GM12878 (cell line): Measurements from ENCODE around the gene NEBL. TPM values are rescaled to one million over a fixed set of nuclear protein-coding genes. Genes with fewer than 3 reads are reported as not detected.

ENCODE experiments used
- ATAC-seq: fragments of 200-7000 bp; cut with Tn5 transposase; 3 replicates; pipeline ENCODE4 v1.9.1; 2020; ENCODE audit warnings: mild to moderate bottlenecking, moderate library complexity
- BruUV-seq: library from RNA; stranded (reverse); fragments of 400-500 nt; replicated peaks from 2 replicates; lab custom pipeline; 2021; lab: Mats Ljungman, UMichigan
- CTCF ChIA-PET: fragments of 300-600 bp; sonication (Branson Sonifier 250); formaldehyde crosslinking; extraction: SDS; loops from one replicate; lab custom pipeline; 2021; ENCODE audit warnings: inconsistent platforms; lab: Yijun Ruan, JAX
- POLR2A ChIA-PET: fragments of 350-600 bp; formaldehyde crosslinking; extraction: SDS; loops from one replicate; lab custom pipeline; 2021; ENCODE audit warnings: inconsistent platforms; lab: Charles Lee
- RAD21 ChIA-PET: fragments of 300-600 bp; sonication (Branson Sonifier 250); formaldehyde crosslinking; loops from one replicate; lab custom pipeline; 2023; ENCODE audit warnings: antibody characterized with exemption; ENCODE audit not compliant: unreplicated experiment; lab: Charles Lee
- SMC1A ChIA-PET: fragments of 300-600 bp; sonication (Branson Sonifier 250); formaldehyde crosslinking; loops from one replicate; lab custom pipeline; 2023; ENCODE audit not compliant: unreplicated experiment, uncharacterized antibody; lab: Charles Lee
- DNase-seq: peaks from one replicate; pipeline ENCODE4 v3.0.0-alpha.2; 2011; ENCODE audit warnings: low read depth, low spot score
- FAIRE-seq: peaks from 3 replicates; lab custom pipeline; 2011; peaks lifted over from hg19 to GRCh38; lab: Jason Lieb, UNC
- H2AFZ ChIP-seq: 2 replicates; pipeline ENCODE4 v1.6.0; 2011; ENCODE audit warnings: low read depth, low read length, control low read depth; ENCODE audit not compliant: control insufficient read depth
- H3K27ac ChIP-seq: 2 replicates; pipeline ENCODE4 v1.5.1; 2011; ENCODE audit warnings: control low read depth; ENCODE audit not compliant: control insufficient read depth, insufficient read depth
- H3K27me3 ChIP-seq, 2 experiments: replicated peaks in 1 of 2; 2 replicates each; pipeline versions ENCODE4 v1.6.0 to v1.6.1; 2011; ENCODE audit warnings: low read length in 1 of 2; ENCODE audit not compliant: control insufficient read depth in 2 of 2, insufficient read depth in 2 of 2
- H3K36me3 ChIP-seq, 2 experiments: 2 replicates each; pipeline ENCODE4 v1.5.1; 2011; ENCODE audit warnings: low read length in 1 of 2; ENCODE audit not compliant: control insufficient read depth in 2 of 2, insufficient read depth in 2 of 2
- H3K4me1 ChIP-seq: 2 replicates; pipeline ENCODE4 v1.6.1; 2011; ENCODE audit warnings: mild to moderate bottlenecking, low read length, moderate library complexity, mixed read lengths; ENCODE audit not compliant: control insufficient read depth, insufficient read depth
- H3K4me2 ChIP-seq: 2 replicates; pipeline ENCODE4 v1.6.0; 2011; ENCODE audit warnings: control low read depth; ENCODE audit not compliant: control insufficient read depth, insufficient read depth
- H3K4me3 ChIP-seq: fragments of 200-600 bp; sonication (generic); 2 replicates; pipeline ENCODE4 v1.5.1; 2016
- H3K79me2 ChIP-seq: 2 replicates; pipeline ENCODE4 v1.6.0; 2011; ENCODE audit warnings: low read length; ENCODE audit not compliant: control insufficient read depth, insufficient read depth
- H3K9ac ChIP-seq: 2 replicates; pipeline ENCODE4 v1.8.0; 2011; ENCODE audit warnings: low read length, control low read depth, mixed read lengths; ENCODE audit not compliant: control insufficient read depth, insufficient read depth
- H3K9me3 ChIP-seq: replicated peaks from 3 replicates; pipeline ENCODE4 v1.5.1; 2011; ENCODE audit warnings: mild to moderate bottlenecking, low read length; ENCODE audit not compliant: control insufficient read depth, insufficient read depth
- H4K20me1 ChIP-seq: 2 replicates; pipeline ENCODE4 v1.6.0; 2011; ENCODE audit not compliant: control insufficient read depth, insufficient read depth
- BCL11A ChIP-seq: IDR thresholded peaks from 2 replicates; pipeline ENCODE4 v1.6.1; 2011; ENCODE audit warnings: low read depth, low read length
- CEBPB ChIP-seq, 2 experiments: fragments of 150-350 bp in 1 of 2; IDR thresholded peaks; 2 replicates each; pipeline ENCODE4 v1.6.1; 2012 to 2014; ENCODE audit warnings: low read depth in 2 of 2, low read length in 2 of 2, borderline replicate concordance in 1 of 2, inconsistent platforms in 1 of 2
- CHD1 ChIP-seq: IDR thresholded peaks from 2 replicates; pipeline ENCODE4 v1.6.1; 2012; ENCODE audit warnings: low read depth, low read length, improper control_type of control experiment
- CHD2 ChIP-seq: IDR thresholded peaks from 2 replicates; pipeline ENCODE4 v1.6.1; 2011; ENCODE audit warnings: low read depth, low read length, improper control_type of control experiment, borderline replicate concordance
- FOS ChIP-seq: IDR thresholded peaks from 3 replicates; pipeline ENCODE4 v1.6.1; 2011; ENCODE audit warnings: borderline replicate concordance; ENCODE audit not compliant: insufficient read length; ENCODE audit errors: extremely low read depth
- HDAC6 ChIP-seq: fragments of 200-600 bp; sonication (generic); IDR thresholded peaks from one replicate; pipeline ENCODE4 v1.8.0; 2017; ENCODE audit warnings: antibody characterized with exemption; ENCODE audit not compliant: unreplicated experiment
- IKZF2 ChIP-seq, 2 experiments: fragments of 450-650 bp; IDR thresholded peaks; 2 replicates each; pipeline ENCODE4 v1.6.1; 2017; ENCODE audit warnings: mild to moderate bottlenecking in 2 of 2, moderate library complexity in 2 of 2
- KLF5 ChIP-seq: fragments of 450-650 bp; IDR thresholded peaks from 2 replicates; pipeline ENCODE4 v1.6.1; 2014; ENCODE audit warnings: mild to moderate bottlenecking; ENCODE audit not compliant: partially characterized antibody
- MYC ChIP-seq: IDR thresholded peaks from 2 replicates; pipeline ENCODE4 v1.6.1; 2011; ENCODE audit warnings: mild to moderate bottlenecking, low read length, moderate library complexity, inconsistent platforms; ENCODE audit not compliant: insufficient read depth, insufficient replicate concordance, insufficient read length, severe bottlenecking
- NFIC ChIP-seq: IDR thresholded peaks from 2 replicates; pipeline ENCODE4 v1.6.1; 2012; ENCODE audit warnings: low read depth, mild to moderate bottlenecking, inconsistent platforms, low read length, moderate library complexity
- RAD21 ChIP-seq: IDR thresholded peaks from 2 replicates; pipeline ENCODE4 v1.6.1; 2011; ENCODE audit warnings: mild to moderate bottlenecking, low read depth, low read length, moderate library complexity; ENCODE audit not compliant: insufficient read depth
- RAD51 ChIP-seq: fragments of 450-650 bp; IDR thresholded peaks from 2 replicates; pipeline ENCODE4 v1.6.1; 2016; ENCODE audit warnings: moderate library complexity, mild to moderate bottlenecking, inconsistent platforms
- TBL1XR1 ChIP-seq: IDR thresholded peaks from 2 replicates; pipeline ENCODE4 v1.6.1; 2012; ENCODE audit warnings: low read depth, low read length, improper control_type of control experiment
- TCF3 ChIP-seq: IDR thresholded peaks from 2 replicates; pipeline ENCODE4 v1.6.1; 2012; ENCODE audit warnings: low read depth, mild to moderate bottlenecking, low read length, borderline replicate concordance; ENCODE audit not compliant: insufficient read depth
- ZBED1 ChIP-seq: IDR thresholded peaks from 2 replicates; pipeline ENCODE4 v1.6.1; 2016; ENCODE audit warnings: borderline replicate concordance
- in situ Hi-C: fragments of 300-500 bp; cut with MboI; formaldehyde crosslinking; loops from 9 replicates; pipeline ENCODE4 v1.14.3; 2018; ENCODE audit warnings: mixed read lengths
- intact Hi-C: fragments of 100-400 bp; cut with micrococcal nuclease; formaldehyde crosslinking; loops from one replicate; pipeline ENCODE4 v1.14.2; 2022; ENCODE audit not compliant: unreplicated experiment
- polyA plus RNA-seq, 11 experiments: library from polyadenylated mRNA; depleted of rRNA in 4 of 11; unstranded in 6 of 11; stranded (reverse) in 5 of 11; fragments of >200 nt; fragmentation: Nextera tagmentation in 4 of 11; fragmentation: Illumina TruSeq in 1 of 11; extraction: Ambion mirVana in 4 of 11; extraction: Trizol in 1 of 11; gene quantifications; 1 replicate in 1 of 11; 2 replicates in 10 of 11; pipeline versions ENCODE4 v1.2.1 to v1.2.3, GENCODE V29; 2011 to 2016; ENCODE audit warnings: inconsistent platforms in 2 of 11, missing spikeins in 2 of 11, low read depth in 1 of 11
- total RNA-seq, 4 experiments: library from RNA; depleted of rRNA in 3 of 4; stranded (reverse); fragments of >200 nt in 3 of 4; fragmentation: Illumina TruSeq in 1 of 4; extraction: Trizol in 1 of 4; gene quantifications; 2 replicates each; pipeline versions ENCODE4 v1.2.1 to v1.2.3, GENCODE V29; 2013 to 2021
- TF ChIP-seq, protein P1 (sequence below): fragments of 450-650 bp; IDR thresholded peaks from 2 replicates; pipeline ENCODE4 v1.6.1; 2016; ENCODE audit warnings: mild to moderate bottlenecking
- TF ChIP-seq, protein P2 (sequence below): IDR thresholded peaks from 2 replicates; pipeline ENCODE4 v1.6.1; 2012; ENCODE audit warnings: improper control_type of control experiment, low read depth, low read length; ENCODE audit not compliant: insufficient replicate concordance
- TF ChIP-seq, protein P3 (sequence below): fragments of 450-650 bp; IDR thresholded peaks from 2 replicates; pipeline ENCODE4 v1.6.1; 2017; ENCODE audit warnings: mild to moderate bottlenecking

NEBL gene
- total and polyA plus RNA-seq, 10 of the 15 experiments (the other 5 are each of a cell fraction or from before 2014, with no cell fraction given) = 0.04 to 0.56 (median 0.11) TPM; not detected in 6

DNA sequence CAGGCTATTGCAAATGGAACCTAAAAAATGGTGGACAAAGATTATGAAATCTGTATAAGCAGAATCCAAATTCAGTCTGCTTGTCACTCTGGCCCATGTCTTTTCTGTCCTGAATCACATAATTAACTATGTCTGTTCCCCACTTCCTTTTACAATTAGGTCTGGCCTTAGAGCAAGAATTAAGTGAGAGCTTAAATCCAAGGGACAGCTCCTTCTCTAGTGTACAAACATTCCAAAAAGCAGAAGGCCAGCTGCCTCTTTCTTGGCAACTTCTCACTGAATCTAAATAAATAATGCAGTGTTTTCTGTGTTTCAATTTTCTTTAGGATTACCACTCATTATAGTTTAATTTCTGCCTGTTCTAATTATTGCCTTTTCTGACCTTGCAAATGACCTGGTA lies 39.3 kb upstream of the NEBL start:
- CTCF ChIA-PET = no interaction called here
- H3K27me3 ChIP-seq = no peaks in the 10 kb centered on the region
- RAD21 ChIA-PET = interaction anchor here (0.5 kb wide), 1 partner anchor 335 kb away, joined by 3 read pairs; no protein-coding TSS in a partner anchor
- POLR2A ChIA-PET = no interaction called here
- H3K4me2 ChIP-seq = no peak overlapping the region
- FAIRE-seq (no peak), DNase-seq (no peak), ATAC-seq (no peak)
- SMC1A ChIA-PET = no interaction called here
- in situ Hi-C loops = no loop called here
- no peak overlapping the region for H2AFZ ChIP-seq
- H3K36me3 ChIP-seq = no peaks in the 10 kb centered on the region
- H3K4me1 ChIP-seq = no peaks in the 10 kb centered on the region
- no peaks in the 10 kb centered on the region for H3K79me2 ChIP-seq
- no peak overlapping the region for H3K4me3 ChIP-seq
- intact Hi-C loops = no loop called here
- BruUV-seq = no TSS peak
- no peaks in the 10 kb centered on the region for H4K20me1 ChIP-seq
- H3K9me3 ChIP-seq = no peaks in the 10 kb centered on the region; the same call in 2 of the 3 replicates
- no peak overlapping the region for H3K9ac ChIP-seq
- H3K27ac ChIP-seq = no peak overlapping the region
- TF ChIP-seq, protein P1, sequence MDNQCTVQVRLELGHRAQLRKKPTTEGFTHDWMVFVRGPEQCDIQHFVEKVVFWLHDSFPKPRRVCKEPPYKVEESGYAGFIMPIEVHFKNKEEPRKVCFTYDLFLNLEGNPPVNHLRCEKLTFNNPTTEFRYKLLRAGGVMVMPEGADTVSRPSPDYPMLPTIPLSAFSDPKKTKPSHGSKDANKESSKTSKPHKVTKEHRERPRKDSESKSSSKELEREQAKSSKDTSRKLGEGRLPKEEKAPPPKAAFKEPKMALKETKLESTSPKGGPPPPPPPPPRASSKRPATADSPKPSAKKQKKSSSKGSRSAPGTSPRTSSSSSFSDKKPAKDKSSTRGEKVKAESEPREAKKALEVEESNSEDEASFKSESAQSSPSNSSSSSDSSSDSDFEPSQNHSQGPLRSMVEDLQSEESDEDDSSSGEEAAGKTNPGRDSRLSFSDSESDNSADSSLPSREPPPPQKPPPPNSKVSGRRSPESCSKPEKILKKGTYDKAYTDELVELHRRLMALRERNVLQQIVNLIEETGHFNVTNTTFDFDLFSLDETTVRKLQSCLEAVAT = no peak
- TF ChIP-seq TCF3 = no peak
- TF ChIP-seq CHD2 = no peak
- TF ChIP-seq RAD21 = no peak
- TF ChIP-seq, protein P2, sequence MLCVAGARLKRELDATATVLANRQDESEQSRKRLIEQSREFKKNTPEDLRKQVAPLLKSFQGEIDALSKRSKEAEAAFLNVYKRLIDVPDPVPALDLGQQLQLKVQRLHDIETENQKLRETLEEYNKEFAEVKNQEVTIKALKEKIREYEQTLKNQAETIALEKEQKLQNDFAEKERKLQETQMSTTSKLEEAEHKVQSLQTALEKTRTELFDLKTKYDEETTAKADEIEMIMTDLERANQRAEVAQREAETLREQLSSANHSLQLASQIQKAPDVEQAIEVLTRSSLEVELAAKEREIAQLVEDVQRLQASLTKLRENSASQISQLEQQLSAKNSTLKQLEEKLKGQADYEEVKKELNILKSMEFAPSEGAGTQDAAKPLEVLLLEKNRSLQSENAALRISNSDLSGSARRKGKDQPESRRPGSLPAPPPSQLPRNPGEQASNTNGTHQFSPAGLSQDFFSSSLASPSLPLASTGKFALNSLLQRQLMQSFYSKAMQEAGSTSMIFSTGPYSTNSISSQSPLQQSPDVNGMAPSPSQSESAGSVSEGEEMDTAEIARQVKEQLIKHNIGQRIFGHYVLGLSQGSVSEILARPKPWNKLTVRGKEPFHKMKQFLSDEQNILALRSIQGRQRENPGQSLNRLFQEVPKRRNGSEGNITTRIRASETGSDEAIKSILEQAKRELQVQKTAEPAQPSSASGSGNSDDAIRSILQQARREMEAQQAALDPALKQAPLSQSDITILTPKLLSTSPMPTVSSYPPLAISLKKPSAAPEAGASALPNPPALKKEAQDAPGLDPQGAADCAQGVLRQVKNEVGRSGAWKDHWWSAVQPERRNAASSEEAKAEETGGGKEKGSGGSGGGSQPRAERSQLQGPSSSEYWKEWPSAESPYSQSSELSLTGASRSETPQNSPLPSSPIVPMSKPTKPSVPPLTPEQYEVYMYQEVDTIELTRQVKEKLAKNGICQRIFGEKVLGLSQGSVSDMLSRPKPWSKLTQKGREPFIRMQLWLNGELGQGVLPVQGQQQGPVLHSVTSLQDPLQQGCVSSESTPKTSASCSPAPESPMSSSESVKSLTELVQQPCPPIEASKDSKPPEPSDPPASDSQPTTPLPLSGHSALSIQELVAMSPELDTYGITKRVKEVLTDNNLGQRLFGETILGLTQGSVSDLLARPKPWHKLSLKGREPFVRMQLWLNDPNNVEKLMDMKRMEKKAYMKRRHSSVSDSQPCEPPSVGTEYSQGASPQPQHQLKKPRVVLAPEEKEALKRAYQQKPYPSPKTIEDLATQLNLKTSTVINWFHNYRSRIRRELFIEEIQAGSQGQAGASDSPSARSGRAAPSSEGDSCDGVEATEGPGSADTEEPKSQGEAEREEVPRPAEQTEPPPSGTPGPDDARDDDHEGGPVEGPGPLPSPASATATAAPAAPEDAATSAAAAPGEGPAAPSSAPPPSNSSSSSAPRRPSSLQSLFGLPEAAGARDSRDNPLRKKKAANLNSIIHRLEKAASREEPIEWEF = no peak
- TF ChIP-seq FOS = no peak
- TF ChIP-seq IKZF2 (IDR thresholded peaks at IDR 0.05) = no peak
- TF ChIP-seq CHD1 = no peak
- no peak for TF ChIP-seq HDAC6
- no peak for TF ChIP-seq KLF5
- no peak for TF ChIP-seq RAD51
- no peak for TF ChIP-seq TBL1XR1
- no peak for TF ChIP-seq BCL11A
- TF ChIP-seq NFIC = no peak
- no peak for TF ChIP-seq ZBED1
- no peak for TF ChIP-seq MYC
- TF ChIP-seq, protein P3, sequence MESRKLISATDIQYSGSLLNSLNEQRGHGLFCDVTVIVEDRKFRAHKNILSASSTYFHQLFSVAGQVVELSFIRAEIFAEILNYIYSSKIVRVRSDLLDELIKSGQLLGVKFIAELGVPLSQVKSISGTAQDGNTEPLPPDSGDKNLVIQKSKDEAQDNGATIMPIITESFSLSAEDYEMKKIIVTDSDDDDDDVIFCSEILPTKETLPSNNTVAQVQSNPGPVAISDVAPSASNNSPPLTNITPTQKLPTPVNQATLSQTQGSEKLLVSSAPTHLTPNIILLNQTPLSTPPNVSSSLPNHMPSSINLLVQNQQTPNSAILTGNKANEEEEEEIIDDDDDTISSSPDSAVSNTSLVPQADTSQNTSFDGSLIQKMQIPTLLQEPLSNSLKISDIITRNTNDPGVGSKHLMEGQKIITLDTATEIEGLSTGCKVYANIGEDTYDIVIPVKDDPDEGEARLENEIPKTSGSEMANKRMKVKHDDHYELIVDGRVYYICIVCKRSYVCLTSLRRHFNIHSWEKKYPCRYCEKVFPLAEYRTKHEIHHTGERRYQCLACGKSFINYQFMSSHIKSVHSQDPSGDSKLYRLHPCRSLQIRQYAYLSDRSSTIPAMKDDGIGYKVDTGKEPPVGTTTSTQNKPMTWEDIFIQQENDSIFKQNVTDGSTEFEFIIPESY = no peak
- no peak for TF ChIP-seq CEBPB (IDR thresholded peaks at IDR 0.05; ENCODE audit: borderline replicate concordance in 1 of 2, low read depth in 2 of 2, low read length in 2 of 2)
